BLaER1 (cell line): Measurements from ENCODE around the gene AKIP1.
"Not testable (repeated sequence)": the region's sequence is repeated elsewhere in the genome, so short reads cannot be mapped to it uniquely, and the experiment has no call there.

Experiments used
- H3K27ac ChIP-seq: shearing (Covaris generic); formaldehyde crosslinking; 2 replicates; pipeline ENCODE4 v1.8.1; 2022
- H3K27me3 ChIP-seq: shearing (Covaris generic); formaldehyde crosslinking; 2 replicates; pipeline ENCODE4 v1.8.1; 2022
- H3K36me3 ChIP-seq: shearing (Covaris generic); formaldehyde crosslinking; 2 replicates; pipeline ENCODE4 v1.8.1; 2022
- H3K4me1 ChIP-seq: shearing (Covaris generic); formaldehyde crosslinking; 2 replicates; pipeline ENCODE4 v1.8.1; 2022
- H3K4me2 ChIP-seq: shearing (Covaris generic); formaldehyde crosslinking; 2 replicates; pipeline ENCODE4 v1.8.1; 2022
- H3K4me3 ChIP-seq: shearing (Covaris generic); formaldehyde crosslinking; 2 replicates; pipeline ENCODE4 v1.8.1; 2022
- H3K9ac ChIP-seq: shearing (Covaris generic); formaldehyde crosslinking; 2 replicates; pipeline ENCODE4 v1.8.1; 2022
- H3K9me3 ChIP-seq: shearing (Covaris generic); formaldehyde crosslinking; 2 replicates; pipeline ENCODE4 v1.8.1; 2022
- H4K20me1 ChIP-seq: shearing (Covaris generic); formaldehyde crosslinking; 2 replicates; pipeline ENCODE4 v1.8.1; 2022
- Cebpa-rat ChIP-seq: shearing (Covaris generic); IDR thresholded peaks from 2 replicates; pipeline ENCODE4 v1.8.1; 2022

The AKIP1 gene

GRCh38 chr11:8873741-8874405, 37.1 kb upstream of the AKIP1 start:
- no peak overlapping the region for H3K27ac ChIP-seq
- no peak overlapping the region for H3K4me3 ChIP-seq

GRCh38 chr11:8878771-8879170, 32.2 kb upstream of the AKIP1 start:
- no peaks in the 10 kb centered on the region for H3K27me3 ChIP-seq
- H4K20me1 ChIP-seq, result no peaks in the 10 kb centered on the region
- H3K4me2 ChIP-seq, result no peak overlapping the region
- TF ChIP-seq Cebpa-rat, result no peak
- no peak overlapping the region for H3K9ac ChIP-seq
- no peaks in the 10 kb centered on the region for H3K9me3 ChIP-seq
- H3K4me1 ChIP-seq, result peaks cover 12% of the 10 kb centered on the region
- H3K4me3 ChIP-seq, result no peak overlapping the region
- no peaks in the 10 kb centered on the region for H3K36me3 ChIP-seq
- no peak overlapping the region for H3K27ac ChIP-seq

More at GRCh38 chr11:8873741-8874405, 37.1 kb upstream of the AKIP1 start:
- peaks cover 23% of the 10 kb centered on the region for H3K4me1 ChIP-seq
- 0 out of 2 replicates have a peak, but pooled peaks cover 1% of the 10 kb centered on the region for H3K9me3 ChIP-seq
- H3K27me3 ChIP-seq, result peaks cover 43% of the 10 kb centered on the region
- peaks cover 15% of the 10 kb centered on the region; the same call in 1 of the 2 replicates for H4K20me1 ChIP-seq
- H3K36me3 ChIP-seq, result no peaks in the 10 kb centered on the region
- H3K9ac ChIP-seq, result no peak overlapping the region
- no peak for TF ChIP-seq Cebpa-rat
- H3K4me2 ChIP-seq, result peak overlapping the region; percentile 54

DNA sequence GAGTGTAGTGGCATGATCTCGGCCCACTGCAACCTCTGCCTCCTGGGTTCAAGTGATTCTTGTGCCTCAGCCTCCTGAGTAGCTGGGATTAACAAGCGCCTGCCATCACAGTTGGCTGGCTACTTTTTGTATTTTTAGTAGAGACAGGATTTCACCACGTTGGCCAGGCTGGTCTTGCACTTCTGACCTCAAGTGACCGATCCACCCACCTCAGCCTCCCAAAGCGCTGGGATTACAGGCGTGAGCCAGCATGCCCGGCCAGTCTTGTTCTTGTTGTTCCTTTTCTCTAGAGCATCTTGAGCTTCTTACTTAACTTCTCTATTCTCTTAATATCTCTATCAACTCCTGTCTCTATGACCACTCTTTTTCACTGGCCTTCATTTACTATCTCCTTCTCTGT, 29.4 kb upstream of the AKIP1 start:
- H3K36me3 ChIP-seq, H3K27me3 ChIP-seq, H3K4me1 ChIP-seq, H3K4me3 ChIP-seq, H3K9me3 ChIP-seq, H3K9ac ChIP-seq, H4K20me1 ChIP-seq, H3K27ac ChIP-seq, H3K4me2 ChIP-seq: not testable (repeated sequence)

DNA sequence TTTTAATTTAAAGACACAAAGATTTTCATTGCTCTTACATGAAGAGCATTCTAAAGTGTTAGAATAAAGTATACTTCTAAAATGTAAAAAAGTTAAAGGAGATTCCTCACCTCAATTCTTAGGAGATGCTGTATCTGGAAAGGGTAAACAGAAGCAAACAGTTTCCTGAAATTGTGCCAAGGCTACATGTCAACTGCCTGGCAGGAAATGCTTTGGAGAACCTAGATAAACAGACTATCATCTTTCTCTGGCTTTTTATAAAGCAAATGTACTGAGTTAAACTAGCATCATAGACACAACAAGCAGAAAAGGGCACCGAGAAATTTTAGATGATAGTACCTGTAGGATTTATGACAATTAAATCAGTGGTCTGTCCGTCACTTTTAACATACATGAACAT, 24.7 kb upstream of the AKIP1 start:
- Histone ChIP-seq H4K20me1 (no peaks in the 10 kb centered on the region), H3K27me3 (no peaks in the 10 kb centered on the region), H3K36me3 (no peaks in the 10 kb centered on the region), H3K9me3 (peaks cover 5% of the 10 kb centered on the region; the same call in 1 of the 2 replicates), H3K4me3 (no peak overlapping the region), H3K27ac (no peak overlapping the region), H3K4me1 (no peaks in the 10 kb centered on the region), H3K4me2 (no peak overlapping the region), H3K9ac (no peak overlapping the region)
- no peak for TF ChIP-seq Cebpa-rat

DNA sequence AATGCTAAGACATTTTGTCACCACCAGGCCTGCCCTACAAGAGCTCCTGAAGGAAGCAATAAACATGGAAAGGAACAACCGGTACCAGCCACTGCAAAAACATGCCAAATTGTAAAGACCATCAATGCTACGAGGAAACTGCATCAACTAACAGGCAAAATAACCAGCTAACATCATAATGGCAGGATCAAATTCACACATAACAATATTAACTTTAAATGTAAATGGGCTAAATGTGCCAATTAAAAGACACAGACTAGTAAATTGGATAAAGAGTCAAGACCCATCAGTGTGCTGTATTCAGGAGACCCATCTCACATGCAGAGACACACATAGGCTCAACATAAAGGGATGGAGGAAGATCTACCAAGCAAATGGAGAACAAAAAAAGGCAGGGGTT, 19.8 kb upstream of the AKIP1 start:
- H3K9ac ChIP-seq, H4K20me1 ChIP-seq, H3K27ac ChIP-seq, H3K9me3 ChIP-seq, H3K4me2 ChIP-seq, H3K27me3 ChIP-seq, H3K4me1 ChIP-seq, H3K36me3 ChIP-seq, H3K4me3 ChIP-seq: not testable (repeated sequence)

- Histone ChIP-seq H3K4me1 (no peaks in the 10 kb centered on the region), H3K36me3 (0 out of 2 replicates have a peak, but pooled peaks cover 3% of the 10 kb centered on the region), H3K27me3 (no peaks in the 10 kb centered on the region), H3K4me3 (no peak overlapping the region), H3K27ac (no peak overlapping the region), H3K4me2 (no peak overlapping the region), H3K9me3 (peaks cover 46% of the 10 kb centered on the region), H4K20me1 (no peaks in the 10 kb centered on the region), H3K9ac (no peak overlapping the region)
- no peak for TF ChIP-seq Cebpa-rat
These were observed 11.8 kb upstream of the AKIP1 start for GRCh38 chr11:8899119-8899753.

DNA sequence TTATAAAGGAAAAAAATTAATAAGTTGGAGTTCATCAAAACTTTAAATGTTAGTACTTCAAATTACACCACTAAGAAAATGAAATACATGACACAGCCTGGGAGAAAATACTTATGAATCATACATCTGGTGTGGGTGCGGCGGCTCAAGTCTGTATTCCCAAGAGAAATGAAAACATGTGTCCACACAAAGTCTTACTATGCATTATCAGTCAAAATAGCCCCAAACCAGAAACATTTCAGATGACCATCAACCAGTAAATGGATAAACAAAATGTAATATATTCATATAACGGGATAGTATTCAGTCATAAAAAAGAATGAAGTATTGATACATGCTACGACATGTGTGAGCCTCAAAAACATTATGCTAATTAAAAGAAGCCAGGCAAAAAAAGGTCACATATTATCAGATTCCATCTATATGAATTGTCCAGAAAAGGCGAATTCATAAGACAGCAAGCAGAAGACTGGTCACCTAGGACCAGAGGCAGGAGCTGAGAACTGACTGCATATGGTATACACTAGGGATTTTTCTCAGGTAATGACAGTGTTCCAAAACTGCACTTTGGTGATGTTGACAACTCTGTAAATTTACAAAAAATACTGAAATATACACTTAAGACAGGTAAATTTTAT, 5.3 kb upstream of the AKIP1 start:
- Histone ChIP-seq H3K36me3 (no peaks in the 10 kb centered on the region), H3K9me3 (peaks cover 12% of the 10 kb centered on the region), H3K4me3 (no peak overlapping the region), H3K27ac (no peak overlapping the region), H3K4me2 (no peak overlapping the region), H3K9ac (no peak overlapping the region), H3K4me1 (peaks cover 8% of the 10 kb centered on the region), H4K20me1 (no peaks in the 10 kb centered on the region), H3K27me3 (no peaks in the 10 kb centered on the region)
- no peak for TF ChIP-seq Cebpa-rat

DNA sequence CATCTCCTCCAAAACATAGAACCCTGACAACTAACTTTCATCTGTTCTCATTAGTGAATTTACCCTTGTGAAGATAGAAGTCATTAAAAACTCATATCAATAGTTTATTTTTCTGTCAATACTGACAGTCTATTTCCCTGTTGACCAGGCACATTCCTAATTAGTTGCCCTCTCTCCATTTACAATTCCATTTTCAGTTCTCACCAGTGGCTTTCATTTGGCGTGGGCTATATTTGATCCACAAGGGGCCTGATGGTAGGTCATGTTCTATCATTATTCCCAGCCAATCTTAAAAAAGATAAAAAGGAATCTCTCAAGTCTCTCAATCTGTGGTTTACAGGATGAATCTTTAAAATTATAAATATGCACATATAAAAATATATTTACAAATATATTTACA, 3.9 kb upstream of the AKIP1 start:
- H3K4me3 ChIP-seq, result no peak overlapping the region
- H3K4me1 ChIP-seq, result peaks cover 9% of the 10 kb centered on the region
- H3K27me3 ChIP-seq, result no peaks in the 10 kb centered on the region
- H4K20me1 ChIP-seq, result no peaks in the 10 kb centered on the region
- H3K36me3 ChIP-seq, result no peaks in the 10 kb centered on the region
- no peak overlapping the region for H3K9ac ChIP-seq
- no peak for TF ChIP-seq Cebpa-rat
- peaks cover 5% of the 10 kb centered on the region; the same call in 1 of the 2 replicates for H3K9me3 ChIP-seq
- H3K27ac ChIP-seq, result no peak overlapping the region
- no peak overlapping the region for H3K4me2 ChIP-seq

GRCh38 chr11:8908099-8908498, 2.9 kb upstream of the AKIP1 start:
- Histone ChIP-seq H3K9ac (no peak overlapping the region), H4K20me1 (no peaks in the 10 kb centered on the region), H3K27me3 (no peaks in the 10 kb centered on the region), H3K9me3 (no peaks in the 10 kb centered on the region), H3K27ac (no peak overlapping the region), H3K4me1 (peaks cover 19% of the 10 kb centered on the region), H3K36me3 (no peaks in the 10 kb centered on the region), H3K4me2 (no peak overlapping the region), H3K4me3 (no peak overlapping the region)
- TF ChIP-seq Cebpa-rat, result no peak

- TF ChIP-seq Cebpa-rat, result no peak
- no peaks in the 10 kb centered on the region for H3K9me3 ChIP-seq
- H3K4me2 ChIP-seq, result peak overlapping the region; percentile 89
- peaks cover 42% of the 10 kb centered on the region for H3K4me1 ChIP-seq
- H3K9ac ChIP-seq, result peak overlapping the region; percentile 66
- no peaks in the 10 kb centered on the region for H3K27me3 ChIP-seq
- peaks cover 5% of the 10 kb centered on the region for H3K36me3 ChIP-seq
- no peaks in the 10 kb centered on the region for H4K20me1 ChIP-seq
- H3K27ac ChIP-seq, result no peak overlapping the region
- H3K4me3 ChIP-seq, result peak overlapping the region; percentile 92
These were observed 351 bp upstream of the AKIP1 start for GRCh38 chr11:8910649-8911026.
